ENCODE data around the gene NCF1. TPM values are rescaled to one million over a fixed set of nuclear protein-coding genes. Genes with fewer than 3 reads are reported as not detected.
"Not testable (repeated sequence)": the region's sequence is repeated elsewhere in the genome, so short reads cannot be mapped to it uniquely, and the experiment has no call there.

Gene NCF1
- total RNA-seq, 1 donor from 2014 or later, result 8.6 TPM

GRCh38 chr7:74783595-74783994 is 9.8 kb downstream of the NCF1 start:
- not testable (repeated sequence) for DNase-seq (ENCODE audit: low spot score)

GRCh38 chr7:74788369-74789150 is 14.7 kb downstream of the NCF1 start:
- DNase-seq (ENCODE audit: low spot score), result peak; percentile 96

GRCh38 chr7:74789200-74789736 is 15.5 kb downstream of the NCF1 start:
- not testable (repeated sequence) for DNase-seq (ENCODE audit: low spot score)

- DNase-seq (ENCODE audit: low spot score), result not testable (repeated sequence)
Measured at GRCh38 chr7:74797848-74798622, 24.2 kb downstream of the NCF1 start.

GRCh38 chr7:74798644-74799043 is 24.8 kb downstream of the NCF1 start:
- not testable (repeated sequence) for DNase-seq (ENCODE audit: low spot score)

- DNase-seq (ENCODE audit: low spot score), result not testable (repeated sequence)
Measured at GRCh38 chr7:74815882-74816281, 42.1 kb downstream of the NCF1 start.

GRCh38 chr7:74820146-74820805 is 46.5 kb downstream of the NCF1 start:
- DNase-seq (ENCODE audit: low spot score), result not testable (repeated sequence)

GRCh38 chr7:74821259-74821658 is 47.4 kb downstream of the NCF1 start:
- DNase-seq (ENCODE audit: low spot score), result not testable (repeated sequence)

GRCh38 chr7:74829959-74830358 is 56.1 kb downstream of the NCF1 start:
- DNase-seq (ENCODE audit: low spot score), result not testable (repeated sequence)

- DNase-seq (ENCODE audit: low spot score), result not testable (repeated sequence)
Measured at GRCh38 chr7:74830411-74830810, 56.6 kb downstream of the NCF1 start.

Other genes with a start within 250 kb of the NCF1 start
- 219 TPM for gene GTF2I, start 116.3 kb upstream of the NCF1 start, total RNA-seq
- 26.8 TPM for gene GTF2IRD2, start 77.6 kb downstream of the NCF1 start, total RNA-seq
- gene CASTOR2, start 190.7 kb downstream of the NCF1 start, total RNA-seq, result 25.3 TPM